Measurements from ENCODE around the gene ADAMTSL2.

ADAMTSL2 gene

GRCh38 chr9:133531293-133531692 is 3.2 kb upstream of the ADAMTSL2 start:
- no peak for TF ChIP-seq CTCF (conservative IDR thresholded peaks at IDR 0.05; ENCODE audit: low read depth, low read length)
- DNase-seq (ENCODE audit: low read depth), result no peak
- H3K4me3 ChIP-seq (ENCODE audit: low read length), result no peak overlapping the region

- peak; percentile 34 for DNase-seq (ENCODE audit: low read depth)
- TF ChIP-seq CTCF (conservative IDR thresholded peaks at IDR 0.05; ENCODE audit: low read depth, low read length), result peak; percentile 67
- H3K4me3 ChIP-seq (ENCODE audit: low read length), result no peak overlapping the region
These were observed 1.4 kb upstream of the ADAMTSL2 start for GRCh38 chr9:133532937-133533668.

- no peak for DNase-seq (ENCODE audit: low read depth)
- H3K4me3 ChIP-seq (ENCODE audit: low read length), result no peak overlapping the region
- TF ChIP-seq CTCF (conservative IDR thresholded peaks at IDR 0.05; ENCODE audit: low read depth, low read length), result no peak
These were observed 647 bp upstream of the ADAMTSL2 start for GRCh38 chr9:133533857-133534256.

- TF ChIP-seq CTCF (conservative IDR thresholded peaks at IDR 0.05; ENCODE audit: low read depth, low read length), result no peak
These were observed 888 bp downstream of the ADAMTSL2 start for GRCh38 chr9:133535306-133535877.

GRCh38 chr9:133536080-133536479 is 1.6 kb downstream of the ADAMTSL2 start:
- DNase-seq (ENCODE audit: low read depth), result no peak
- no peak overlapping the region for H3K4me3 ChIP-seq (ENCODE audit: low read length)
- no peak for TF ChIP-seq CTCF (conservative IDR thresholded peaks at IDR 0.05; ENCODE audit: low read depth, low read length)

More at GRCh38 chr9:133535306-133535877, 888 bp downstream of the ADAMTSL2 start:
- H3K4me3 ChIP-seq (ENCODE audit: low read length), result no peak overlapping the region
- no peak for DNase-seq (ENCODE audit: low read depth)

GRCh38 chr9:133536536-133536935 is 2.0 kb downstream of the ADAMTSL2 start:
- TF ChIP-seq CTCF (conservative IDR thresholded peaks at IDR 0.05; ENCODE audit: low read depth, low read length), result no peak
- no peak for DNase-seq (ENCODE audit: low read depth)
- H3K4me3 ChIP-seq (ENCODE audit: low read length), result no peak overlapping the region

GRCh38 chr9:133537257-133537656 is 2.8 kb downstream of the ADAMTSL2 start:
- no peak overlapping the region for H3K4me3 ChIP-seq (ENCODE audit: low read length)
- DNase-seq (ENCODE audit: low read depth), result no peak
- no peak for TF ChIP-seq CTCF (conservative IDR thresholded peaks at IDR 0.05; ENCODE audit: low read depth, low read length)

Data from retinal pigment epithelial cell (primary cell).